GM18499 (cell line): ENCODE measurements around the gene MAP3K14.
"Not testable (repeated sequence)": the region's sequence is repeated elsewhere in the genome, so short reads cannot be mapped to it uniquely, and the experiment has no call there.

Experiments used
- ATAC-seq: cut with Tn5 transposase; IDR thresholded peaks from one replicate; pipeline ENCODE4 v1.9.1; 2021; ENCODE audit warnings: moderate number of reproducible peaks; ENCODE audit not compliant: insufficient read depth, unreplicated experiment

Gene MAP3K14

DNA sequence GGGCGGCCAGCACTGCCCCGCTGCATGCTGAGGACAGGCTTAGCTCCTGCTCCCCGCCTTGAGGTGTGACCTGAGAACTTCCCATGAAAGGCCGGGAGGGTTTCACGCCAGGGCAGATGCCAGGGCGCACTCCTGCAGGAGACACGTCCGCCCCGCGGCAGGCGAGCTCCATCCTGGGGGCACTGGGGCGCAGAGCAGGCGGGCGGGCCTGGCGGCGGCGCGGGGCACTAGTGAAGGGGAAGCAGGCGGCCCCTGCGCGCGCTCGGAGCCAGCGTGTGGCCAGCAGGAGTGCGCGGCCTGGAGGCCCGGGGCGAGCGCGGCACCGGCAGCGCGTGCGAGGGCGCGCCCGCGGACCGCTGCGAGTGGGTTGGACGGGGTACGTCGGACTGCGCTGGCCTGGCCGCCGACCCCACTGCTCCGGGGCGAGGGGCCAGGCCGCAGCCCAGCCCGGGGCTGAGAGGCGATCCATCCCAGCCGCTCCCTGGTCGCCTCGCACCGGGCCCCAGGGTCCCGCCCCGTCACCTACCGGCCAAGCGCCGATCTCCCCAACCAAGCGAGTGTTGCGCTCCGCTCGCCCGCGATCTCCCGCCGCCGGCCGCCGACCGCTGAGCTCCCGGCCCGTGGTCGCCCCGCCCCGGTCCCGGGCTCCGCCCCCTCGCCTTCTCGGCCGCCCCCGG lies at the start of gene MAP3K14:
MAP3K14 (minus strand) TSS at position 587 of the 677 bp plus-strand sequence. CDS start 26,275 bp downstream, outside the sequence.
- peak; percentile 7 for ATAC-seq

DNA sequence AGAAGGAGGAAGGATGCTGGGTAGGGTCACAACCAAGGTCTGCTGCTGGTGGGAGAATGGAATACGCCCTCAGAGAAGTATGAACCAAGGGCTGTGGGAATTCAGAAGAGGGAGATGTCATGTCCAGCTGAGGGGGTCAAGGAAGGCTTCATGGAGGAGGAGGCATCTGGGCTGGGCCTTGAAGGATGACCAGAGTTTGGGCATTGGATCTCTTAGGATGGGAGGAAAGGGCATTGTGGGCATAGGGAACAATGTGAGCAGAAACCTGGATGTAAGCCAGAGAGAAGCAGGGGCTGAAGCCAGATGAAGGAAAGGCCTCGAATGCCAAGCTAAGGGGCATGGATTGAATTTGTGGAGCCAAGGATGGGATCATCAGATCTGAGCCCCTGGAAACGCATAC lies 49.2 kb upstream of the MAP3K14 start:
- ATAC-seq, result no peak

DNA sequence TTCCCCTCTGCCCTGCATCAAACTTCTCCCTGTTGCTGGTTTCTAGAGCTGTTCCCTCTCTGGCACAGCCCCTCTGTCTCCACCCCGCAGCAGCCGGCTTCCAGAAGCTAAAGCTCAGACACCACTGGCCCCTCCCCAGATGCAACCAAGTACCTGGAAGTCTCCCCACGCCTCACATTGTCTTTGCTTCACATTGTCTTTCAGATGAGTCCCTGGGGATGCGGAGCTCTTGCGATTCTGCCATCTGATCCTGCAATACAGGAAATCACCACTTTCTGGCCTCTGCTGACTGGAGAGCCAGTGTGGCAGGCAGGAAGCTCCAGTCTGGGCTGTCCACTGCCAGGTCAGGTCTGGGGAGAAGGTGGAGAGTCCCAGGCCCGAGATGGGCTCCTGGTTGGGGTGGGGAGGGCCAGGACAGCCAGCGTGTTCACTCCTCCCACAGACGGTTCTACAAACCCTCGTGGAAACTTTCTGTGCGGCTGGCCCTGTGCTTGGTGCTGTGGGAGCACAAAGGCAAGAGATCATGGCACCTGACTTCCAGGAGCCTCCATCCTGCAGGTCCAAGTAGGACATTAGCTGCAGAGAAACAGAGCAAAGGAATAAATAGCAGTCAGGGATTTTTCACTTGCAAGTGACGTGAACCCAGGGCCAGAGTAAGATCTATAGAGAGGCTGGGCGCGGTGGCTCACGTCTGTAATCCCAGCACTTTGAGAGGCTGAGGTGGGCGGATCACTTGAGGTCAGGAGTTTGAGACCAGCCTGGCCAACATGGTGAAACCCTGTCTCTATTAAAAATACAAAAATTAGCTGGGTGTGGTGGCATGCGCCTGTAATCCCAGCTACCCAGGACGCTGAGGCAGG lies 47.9 kb upstream of the MAP3K14 start:
- ATAC-seq, result no peak

DNA sequence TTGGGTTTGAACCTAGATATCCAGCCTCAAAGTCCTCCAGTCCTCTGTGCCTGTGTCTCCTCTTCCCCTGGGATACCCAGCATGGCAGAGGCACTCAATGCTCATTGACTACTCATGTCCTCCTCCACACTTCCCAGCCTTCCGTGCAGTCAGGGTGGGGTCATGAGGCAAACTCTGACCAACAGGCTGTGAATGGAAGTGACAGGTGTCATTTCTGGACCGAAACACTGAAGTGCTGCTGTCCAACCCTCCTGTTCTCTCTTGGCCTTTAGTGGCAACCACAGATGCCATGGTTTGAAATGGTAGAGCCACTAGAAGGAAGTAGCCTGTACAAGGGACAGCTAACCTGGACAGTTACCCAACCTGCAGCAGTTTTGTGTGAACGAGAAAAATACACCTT lies 46.7 kb upstream of the MAP3K14 start:
- no peak for ATAC-seq

DNA sequence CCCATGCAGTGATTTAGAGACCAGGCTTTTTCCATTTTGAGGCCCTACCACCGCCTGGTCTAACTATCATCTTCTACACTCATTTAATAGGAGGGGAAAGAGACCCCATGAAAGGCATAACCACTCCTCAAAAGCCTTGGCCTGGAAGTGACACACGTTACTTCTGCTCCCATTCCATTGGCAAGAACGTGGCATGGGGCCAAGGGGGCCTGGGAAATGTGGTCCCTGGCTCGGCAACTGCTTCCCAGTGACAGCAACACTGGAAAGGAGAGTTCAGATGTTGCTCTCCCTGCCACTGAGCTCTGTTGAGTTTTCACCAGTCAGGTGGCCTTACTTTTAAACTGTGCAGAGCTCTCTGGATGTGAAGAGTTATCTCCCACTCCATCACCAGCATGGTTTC lies 45.2 kb upstream of the MAP3K14 start:
- no peak for ATAC-seq

DNA sequence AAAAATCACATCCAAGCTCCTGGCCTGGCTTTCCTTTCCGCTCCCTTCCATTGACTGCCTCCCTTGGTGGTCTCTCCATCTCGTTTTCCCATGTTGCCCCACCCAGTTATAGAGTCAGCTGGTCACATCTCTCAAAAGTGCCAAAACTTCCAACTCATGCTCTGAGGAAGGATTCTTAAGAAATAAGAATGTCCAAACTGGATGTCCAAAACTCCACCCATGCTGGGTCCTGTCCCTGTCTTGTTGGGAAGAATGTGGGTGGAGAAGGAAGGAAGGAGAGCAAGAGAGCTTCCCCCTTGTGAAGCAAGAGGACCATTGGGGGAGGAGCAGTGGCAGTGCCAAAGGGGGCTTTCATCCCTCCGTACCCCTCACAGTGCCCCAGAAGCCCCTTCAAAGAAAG lies 44.6 kb upstream of the MAP3K14 start:
- no peak for ATAC-seq

DNA sequence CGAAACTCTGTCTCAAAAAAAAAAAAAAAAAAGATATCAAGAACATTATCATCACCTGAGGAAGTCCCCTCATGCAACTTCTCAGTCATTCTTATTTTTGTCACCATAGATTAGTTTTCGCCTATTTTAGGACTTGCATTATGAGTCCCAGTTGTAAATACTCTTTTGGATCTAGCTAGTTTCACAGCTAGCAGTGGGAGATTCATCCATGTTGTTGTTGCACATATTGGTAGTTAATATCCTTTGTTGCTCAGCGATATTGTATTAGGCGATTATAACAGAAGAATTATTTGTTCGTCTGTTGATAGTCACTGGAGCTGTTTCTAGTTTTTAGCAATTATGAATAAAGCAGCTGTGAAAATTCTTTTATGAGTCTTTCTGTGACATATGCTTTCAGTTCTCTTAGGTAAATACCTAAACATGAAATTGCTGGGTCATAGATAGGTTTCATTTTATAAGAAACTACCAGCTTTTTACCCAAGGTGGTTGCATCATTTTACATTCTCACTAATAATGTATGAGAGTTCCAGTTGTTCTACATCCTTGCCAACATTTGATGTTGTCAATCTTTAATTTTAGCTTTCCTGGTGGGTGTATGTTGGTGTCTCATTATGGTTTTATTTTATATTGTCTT lies 40.7 kb upstream of the MAP3K14 start:
- ATAC-seq, result no peak

DNA sequence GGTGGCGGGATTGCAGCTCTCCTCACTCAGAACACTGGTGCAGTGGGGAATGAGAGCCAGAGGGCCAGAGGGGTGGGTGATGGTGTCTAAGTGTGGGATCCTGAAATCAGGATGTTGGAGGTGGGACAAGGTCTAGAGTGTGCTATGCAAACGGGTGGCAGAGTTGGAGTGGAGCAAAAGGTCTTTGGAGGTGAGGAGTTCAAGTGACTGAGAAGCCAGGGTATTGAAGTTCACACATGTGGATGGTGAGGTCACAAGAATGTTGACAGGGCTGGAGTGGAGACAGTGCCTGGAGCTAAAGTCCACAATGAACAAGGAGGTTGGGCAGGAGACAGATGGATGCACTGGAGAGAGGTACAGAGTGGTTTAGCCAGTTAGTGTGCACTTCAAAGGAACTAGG lies 38.3 kb upstream of the MAP3K14 start:
- ATAC-seq, result no peak

DNA sequence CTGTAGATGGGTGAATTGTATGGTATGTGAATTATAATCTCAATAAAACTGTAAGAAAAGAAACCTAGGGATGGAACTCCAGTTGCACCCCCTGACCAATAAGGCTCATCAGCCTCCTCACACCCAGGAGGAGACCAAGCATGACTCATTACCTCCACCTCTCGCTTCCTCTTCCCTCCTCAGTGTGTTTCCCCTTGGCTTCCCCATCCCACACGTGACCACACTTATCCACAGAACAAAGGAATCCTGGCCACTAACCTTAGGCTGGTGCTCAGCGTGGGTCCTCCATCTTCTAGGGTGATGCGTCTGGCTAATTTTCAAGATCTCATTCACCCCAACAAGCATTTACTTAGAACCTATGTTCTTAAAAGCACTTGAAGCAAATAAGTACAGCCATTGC lies 36.2 kb upstream of the MAP3K14 start:
- no peak for ATAC-seq

DNA sequence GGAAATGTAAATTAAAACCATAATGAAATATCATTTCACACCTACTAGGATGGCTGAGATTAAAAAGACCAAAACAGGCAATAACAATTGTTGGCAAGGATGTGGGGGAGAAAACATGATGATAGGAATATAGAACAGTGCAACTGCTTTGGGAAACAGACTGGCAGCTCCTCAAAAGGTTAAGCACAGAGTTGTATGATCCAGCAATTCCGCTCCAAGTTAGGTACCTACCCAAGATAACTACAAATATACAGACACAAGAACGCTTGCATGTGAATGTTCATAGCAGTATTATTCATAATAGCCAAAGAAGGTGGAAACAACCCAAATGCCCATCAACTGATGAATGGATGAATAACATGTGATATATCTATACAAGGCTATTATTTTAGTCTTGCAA lies 35.0 kb upstream of the MAP3K14 start:
- no peak for ATAC-seq

DNA sequence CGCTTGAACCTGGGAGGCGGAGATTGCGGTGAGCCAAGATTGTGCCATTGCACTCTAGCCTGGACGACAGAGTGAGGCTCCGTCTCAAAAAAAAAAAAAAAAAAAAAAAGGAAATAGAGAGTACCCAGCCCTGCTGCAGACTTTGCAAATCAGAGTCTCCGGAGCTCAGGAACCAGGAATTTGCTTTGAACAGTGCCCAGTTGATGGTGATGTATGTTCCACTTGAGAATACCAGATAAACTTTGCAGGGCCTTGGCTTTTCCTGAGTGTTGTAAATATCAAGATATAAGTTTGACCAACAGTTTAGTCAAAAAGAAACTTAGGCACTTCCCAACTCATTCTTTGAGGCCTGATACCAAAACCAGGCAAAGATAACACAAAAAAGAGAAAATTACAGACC lies 30.6 kb upstream of the MAP3K14 start:
- ATAC-seq, result no peak

DNA sequence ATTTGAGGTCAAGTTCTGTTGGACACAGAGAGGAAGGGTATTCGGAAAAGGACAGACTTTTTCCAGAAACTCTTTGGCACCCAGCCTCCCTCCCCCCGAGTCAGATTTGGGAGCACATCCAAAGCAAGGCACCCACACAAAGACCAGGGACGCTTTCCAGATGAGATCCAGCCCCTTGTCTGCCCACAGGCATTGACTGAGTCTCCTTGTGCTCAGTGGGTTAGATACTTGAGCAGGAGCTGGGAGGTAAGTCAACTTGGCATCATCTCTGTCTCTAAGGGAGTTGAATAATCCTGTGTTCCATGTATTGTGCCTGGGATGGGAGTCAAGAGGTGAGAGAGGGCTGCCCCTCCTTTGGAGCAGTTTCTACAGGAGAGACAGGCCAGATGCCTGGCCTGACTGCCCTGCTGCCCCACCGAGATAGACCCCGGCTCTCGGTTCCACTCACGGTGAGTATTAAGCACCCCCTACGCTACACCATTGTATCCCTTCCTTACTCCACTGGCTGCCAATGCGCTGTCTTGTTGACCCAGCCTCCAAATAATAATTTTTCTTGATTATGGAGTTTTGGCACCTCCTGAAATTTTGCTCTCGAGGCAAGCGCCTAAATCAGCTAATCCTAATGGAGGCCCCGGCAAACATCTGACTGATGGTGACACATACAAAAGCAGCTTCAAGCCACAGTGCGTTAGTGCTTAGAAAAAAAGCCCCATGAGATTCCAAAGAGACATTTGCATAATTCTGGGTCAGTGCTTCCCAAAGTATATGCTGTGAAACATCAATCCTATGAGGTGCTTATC lies 29.6 kb upstream of the MAP3K14 start:
- no peak for ATAC-seq

DNA sequence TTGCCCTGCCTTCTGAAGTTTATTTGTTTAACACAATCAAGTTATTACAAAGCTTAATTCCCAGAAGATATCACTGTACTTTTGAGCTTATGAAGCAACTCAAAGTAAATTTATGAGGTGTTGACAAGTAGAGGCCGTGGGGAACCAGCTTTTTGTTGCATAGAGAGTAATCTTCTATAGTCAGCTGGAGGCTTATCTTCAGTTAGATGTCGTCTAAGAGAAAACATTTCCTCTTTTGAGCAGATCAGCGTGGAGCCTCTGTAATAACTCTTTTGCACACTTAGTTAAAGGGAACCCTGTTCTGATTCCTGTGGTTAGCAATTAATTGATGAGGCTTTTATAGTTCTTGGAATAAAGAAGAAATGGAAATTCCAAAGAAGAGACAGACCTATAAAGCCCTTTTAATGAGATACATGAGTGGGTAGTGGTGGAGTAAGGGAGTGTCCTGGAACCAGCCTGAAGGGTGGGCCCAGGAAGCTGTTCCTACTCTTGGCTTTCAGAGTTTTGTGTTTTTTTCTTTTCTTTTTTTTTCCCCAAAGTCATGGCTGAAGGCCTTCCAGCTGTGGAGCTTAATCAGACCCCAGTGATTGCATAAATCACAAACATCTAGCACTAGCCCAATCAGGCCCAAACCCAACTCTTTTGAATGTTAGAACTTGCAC lies 28.9 kb upstream of the MAP3K14 start:
- ATAC-seq, result no peak

DNA sequence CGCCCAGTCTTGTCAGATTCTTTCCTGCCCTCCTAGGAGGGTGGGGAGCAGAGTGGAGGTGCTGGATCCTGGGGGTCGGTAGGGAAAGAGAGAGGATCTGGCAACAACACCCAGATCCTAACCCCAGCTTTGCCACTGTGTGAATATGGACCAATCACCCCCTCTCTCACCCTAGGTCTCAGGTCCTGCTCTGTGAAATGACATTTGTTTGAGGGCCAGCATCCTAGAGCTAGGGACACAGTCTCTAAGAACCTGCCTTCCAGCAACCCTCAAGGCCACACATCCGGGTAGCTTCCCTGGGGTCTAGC lies 28.4 kb upstream of the MAP3K14 start:
- ATAC-seq, result no peak

DNA sequence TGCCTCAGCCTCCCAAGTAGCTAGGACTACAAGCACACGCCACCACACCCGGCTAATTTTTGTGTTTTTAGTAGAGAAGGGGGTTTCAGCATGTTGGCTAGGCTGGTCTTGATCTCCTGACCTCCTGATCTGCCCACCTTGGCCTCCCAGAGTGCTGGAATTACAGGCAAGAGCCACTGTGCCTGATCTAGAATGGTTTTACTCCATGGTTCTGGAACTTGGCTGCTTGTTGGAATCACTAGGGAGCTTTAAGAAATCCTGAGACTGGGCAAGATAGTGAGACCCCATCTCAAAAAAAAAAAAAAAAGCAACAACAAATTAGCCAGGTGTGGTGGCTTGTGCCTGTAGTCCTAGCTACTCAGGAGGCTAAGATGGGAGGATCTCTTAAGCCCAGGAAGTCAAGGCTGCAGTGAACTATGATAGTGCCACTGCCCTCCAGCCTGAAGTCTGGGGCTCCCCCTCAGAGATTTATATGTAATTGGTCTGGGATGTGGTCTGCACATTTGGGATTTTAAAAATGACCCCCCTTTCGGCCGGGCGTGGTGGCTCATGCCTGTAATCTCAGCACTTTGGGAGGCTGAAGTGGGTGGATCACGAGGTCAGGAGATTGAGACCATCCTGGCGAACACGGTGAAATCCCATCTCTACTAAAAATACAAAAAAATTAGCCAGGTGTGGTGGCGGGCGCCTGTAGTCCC lies 27.3 kb upstream of the MAP3K14 start:
- not testable (repeated sequence) for ATAC-seq

DNA sequence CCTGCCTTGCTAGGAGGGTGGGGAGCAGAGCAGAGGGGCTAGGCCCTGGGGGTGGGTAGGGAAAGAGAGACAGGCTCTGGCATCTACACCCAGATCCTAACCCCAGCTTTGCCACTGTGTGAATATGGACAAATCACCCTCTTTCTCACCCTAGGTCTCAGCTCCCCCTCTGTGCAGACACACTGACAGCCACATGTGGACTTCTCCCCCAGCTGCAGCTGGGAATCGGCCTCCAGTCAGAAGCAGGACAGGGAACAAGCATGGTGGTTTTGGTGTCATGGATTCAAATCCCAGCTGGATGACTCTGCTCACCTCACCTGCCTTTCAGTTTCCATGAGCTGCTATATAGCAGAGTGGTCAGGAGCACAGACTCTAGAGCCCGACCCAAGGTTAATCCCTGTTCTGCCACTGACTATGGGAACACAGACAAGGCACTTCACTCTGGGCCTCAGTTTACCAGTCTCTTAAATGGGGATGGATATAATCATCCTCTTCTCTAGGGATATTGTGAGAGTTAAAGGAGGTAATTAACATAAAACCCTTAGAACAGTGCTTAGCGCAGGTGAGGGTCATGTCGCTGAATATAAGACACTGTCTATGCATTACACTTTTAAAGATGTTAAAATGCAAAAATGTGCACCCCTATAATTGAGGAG lies 26.2 kb upstream of the MAP3K14 start:
- no peak for ATAC-seq

DNA sequence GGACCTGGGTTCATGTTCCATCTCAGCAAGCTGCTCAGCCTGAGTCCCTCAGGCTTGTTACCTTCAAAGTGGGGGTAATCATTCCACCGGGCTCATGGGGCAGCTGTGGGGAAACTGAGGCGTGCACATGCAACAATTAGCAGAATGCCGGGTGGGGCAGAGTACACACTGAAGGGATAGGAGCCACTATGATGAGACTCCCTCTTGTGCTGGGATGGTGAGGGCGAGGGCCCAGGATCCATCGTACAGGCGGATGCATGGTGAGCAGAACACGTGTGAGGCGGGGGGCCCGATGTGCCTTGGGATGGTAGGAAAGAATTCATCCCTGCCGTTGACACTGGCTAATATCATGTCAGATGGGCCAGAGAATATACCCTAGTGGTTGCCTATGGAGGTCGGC lies 25.5 kb upstream of the MAP3K14 start:
- ATAC-seq, result no peak

DNA sequence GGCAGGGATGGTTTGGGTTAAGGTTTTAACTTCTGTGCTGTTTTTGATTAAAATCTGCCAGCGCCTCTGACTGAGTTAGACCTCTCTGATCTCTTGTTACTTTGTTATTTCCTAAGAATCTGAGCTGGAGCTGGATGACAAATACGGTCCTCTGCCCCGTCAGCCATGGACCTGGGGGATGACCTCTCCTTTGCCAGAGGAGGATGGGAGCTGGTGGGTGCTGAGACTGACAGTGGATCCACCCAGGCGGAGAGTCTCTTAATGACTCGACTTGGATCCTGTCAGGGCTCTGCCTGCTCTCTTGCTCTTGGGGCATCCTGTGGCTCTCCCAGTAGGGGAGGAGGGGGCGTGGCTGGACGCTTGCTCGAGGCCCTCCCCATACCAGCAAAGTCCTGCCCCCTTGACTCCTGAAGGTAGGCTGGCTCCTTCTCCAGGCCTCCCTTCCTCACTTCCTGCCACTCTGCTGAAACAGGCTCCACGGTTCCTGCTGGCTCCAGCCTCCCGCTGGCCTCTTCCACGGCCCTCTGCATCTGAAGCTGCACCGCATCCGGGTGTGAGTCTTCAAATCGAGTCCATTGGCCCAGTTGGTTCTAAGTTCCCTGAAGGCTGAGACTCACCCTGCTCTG lies 24.8 kb upstream of the MAP3K14 start:
- ATAC-seq, result no peak
